IMR-90 (cell line): ENCODE measurements around the gene ACTN1. TPM values are rescaled to one million over a fixed set of nuclear protein-coding genes. Genes with fewer than 3 reads are reported as not detected.

Experiments
- ATAC-seq: fragments of 200-7000 bp; cut with Tn5 transposase; 2 replicates; pipeline ENCODE4 v1.9.1; 2020; ENCODE audit warnings: low read depth, mild to moderate bottlenecking, moderate library complexity
- BruUV-seq: library from RNA; stranded (reverse); fragments of 400-500 nt; replicated peaks from 2 replicates; lab custom pipeline; 2021; lab: Mats Ljungman, UMichigan
- CTCF ChIA-PET: fragments of 300-600 bp; formaldehyde crosslinking; extraction: SDS; loops from one replicate; lab custom pipeline; 2021; ENCODE audit warnings: antibody characterized with exemption; lab: Yijun Ruan, JAX
- POLR2A ChIA-PET: fragments of 300-600 bp; sonication (Branson Sonifier 250); formaldehyde crosslinking; loops from one replicate; lab custom pipeline; 2022; ENCODE audit warnings: antibody characterized with exemption; ENCODE audit not compliant: unreplicated experiment; lab: Charles Lee
- DNase-seq: peaks from one replicate; pipeline ENCODE4 v3.0.0; 2013
- H2AFZ ChIP-seq: replicated peaks from 2 replicates; pipeline ENCODE3; 2013; ENCODE audit warnings: low read length, mild to moderate bottlenecking; ENCODE audit not compliant: poor library complexity
- H2AK5ac ChIP-seq: 2 replicates; pipeline ENCODE4 v1.6.1; 2013; ENCODE audit warnings: low read depth, low read length, inconsistent platforms
- H2AK9ac ChIP-seq: replicated peaks from 2 replicates; pipeline ENCODE3; 2013; ENCODE audit warnings: mild to moderate bottlenecking, low read depth, low read length, moderate library complexity; ENCODE audit not compliant: poor library complexity
- H2BK120ac ChIP-seq: 2 replicates; pipeline ENCODE4 v1.6.1; 2013; ENCODE audit warnings: low read depth, low read length, inconsistent platforms
- H2BK15ac ChIP-seq: 3 replicates; pipeline ENCODE4 v1.6.1; 2013; ENCODE audit warnings: low read depth, low read length, inconsistent platforms
- H2BK20ac ChIP-seq: 2 replicates; pipeline ENCODE4 v1.6.1; 2013; ENCODE audit warnings: low read depth, mild to moderate bottlenecking, inconsistent platforms, low read length, moderate library complexity
- H2BK5ac ChIP-seq: 2 replicates; pipeline ENCODE4 v1.6.1; 2013; ENCODE audit warnings: mild to moderate bottlenecking, low read depth, low read length, inconsistent platforms; ENCODE audit not compliant: poor library complexity, severe bottlenecking
- H3K14ac ChIP-seq: replicated peaks from 2 replicates; pipeline ENCODE4 v1.6.1; 2013; ENCODE audit warnings: low read depth, low read length, inconsistent platforms
- H3K18ac ChIP-seq: 2 replicates; pipeline ENCODE4 v1.6.1; 2013; ENCODE audit warnings: low read depth, low read length, control low read depth
- H3K23ac ChIP-seq: 2 replicates; pipeline ENCODE4 v1.6.1; 2013; ENCODE audit warnings: low read depth, low read length, inconsistent platforms
- H3K27ac ChIP-seq: 2 replicates; pipeline ENCODE4 v1.5.1; 2013; ENCODE audit warnings: mild to moderate bottlenecking, control low read depth, low read length; ENCODE audit not compliant: insufficient read depth
- H3K27me3 ChIP-seq: 2 replicates; pipeline ENCODE4 v1.6.1; 2013; ENCODE audit warnings: low read length; ENCODE audit not compliant: control insufficient read depth, insufficient read depth
- H3K36me3 ChIP-seq: 2 replicates; pipeline ENCODE4 v1.6.1; 2013; ENCODE audit warnings: low read length, mixed read lengths; ENCODE audit not compliant: control insufficient read depth, insufficient read depth
- H3K4ac ChIP-seq: 2 replicates; pipeline ENCODE4 v1.6.1; 2013; ENCODE audit warnings: low read depth, low read length, inconsistent platforms
- H3K4me1 ChIP-seq: 2 replicates; pipeline ENCODE4 v1.6.1; 2013; ENCODE audit warnings: low read length, mixed read lengths; ENCODE audit not compliant: control insufficient read depth, insufficient read depth
- H3K4me2 ChIP-seq: 2 replicates; pipeline ENCODE4 v1.6.1; 2013; ENCODE audit warnings: low read depth, mild to moderate bottlenecking, control low read depth, low read length, moderate library complexity
- H3K4me3 ChIP-seq: 2 replicates; pipeline ENCODE4 v1.5.1; 2013; ENCODE audit warnings: low read depth, mild to moderate bottlenecking, control low read depth, low read length, moderate library complexity; ENCODE audit not compliant: insufficient read depth
- H3K56ac ChIP-seq: 2 replicates; pipeline ENCODE4 v1.6.1; 2013; ENCODE audit warnings: low read length, inconsistent platforms; ENCODE audit not compliant: insufficient read depth; ENCODE audit errors: extremely low read depth
- H3K79me1 ChIP-seq, 2 experiments: 2 replicates each; pipeline ENCODE4 v1.6.1; 2013; ENCODE audit warnings: low read length in 2 of 2, inconsistent platforms in 1 of 2, low read depth in 1 of 2
- H3K9ac ChIP-seq: 2 replicates; pipeline ENCODE4 v1.6.1; 2013; ENCODE audit warnings: low read depth, low read length, control low read depth
- H3K9me1 ChIP-seq: 2 replicates; pipeline ENCODE4 v1.6.1; 2013; ENCODE audit warnings: low read length, inconsistent platforms; ENCODE audit not compliant: insufficient read depth
- H3K9me3 ChIP-seq: 2 replicates; pipeline ENCODE4 v1.6.1; 2013; ENCODE audit warnings: low read length; ENCODE audit not compliant: control insufficient read depth, insufficient read depth
- H4K20me1 ChIP-seq: 2 replicates; pipeline ENCODE4 v1.6.1; 2013; ENCODE audit warnings: low read length, inconsistent platforms; ENCODE audit not compliant: insufficient read depth
- H4K5ac ChIP-seq: 2 replicates; pipeline ENCODE4 v1.6.1; 2013; ENCODE audit warnings: mild to moderate bottlenecking, low read depth, low read length, control low read depth
- H4K8ac ChIP-seq, 2 experiments: 2 replicates each; pipeline ENCODE4 v1.6.1; 2013; ENCODE audit warnings: low read depth in 2 of 2, low read length in 2 of 2, control low read depth in 1 of 2, inconsistent platforms in 1 of 2
- H4K91ac ChIP-seq: 2 replicates; pipeline ENCODE4 v1.6.1; 2013; ENCODE audit warnings: low read depth, low read length, inconsistent platforms; ENCODE audit not compliant: insufficient read depth
- CEBPB ChIP-seq: IDR thresholded peaks from 2 replicates; pipeline ENCODE4 v1.6.1; 2012; ENCODE audit warnings: low read depth, low read length, improper control_type of control experiment
- CHD1 ChIP-seq: IDR thresholded peaks from 2 replicates; pipeline ENCODE4 v1.6.1; 2012; ENCODE audit warnings: low read depth, low read length, improper control_type of control experiment
- FOS ChIP-seq: fragments of 150-350 bp; IDR thresholded peaks from 2 replicates; pipeline ENCODE4 v1.6.1; 2016; ENCODE audit warnings: low read depth, low read length
- MAFK ChIP-seq: IDR thresholded peaks from 2 replicates; pipeline ENCODE4 v1.6.1; 2012; ENCODE audit warnings: low read depth, low read length, improper control_type of control experiment
- MAZ ChIP-seq: IDR thresholded peaks from 2 replicates; pipeline ENCODE4 v1.6.1; 2012; ENCODE audit warnings: low read depth, mild to moderate bottlenecking, low read length, improper control_type of control experiment, moderate library complexity, borderline replicate concordance
- MXI1 ChIP-seq: IDR thresholded peaks from 2 replicates; pipeline ENCODE4 v1.6.1; 2012; ENCODE audit warnings: low read depth, mild to moderate bottlenecking, low read length, moderate library complexity, borderline replicate concordance
- SMC3 ChIP-seq: fragments of 150-350 bp; IDR thresholded peaks from 2 replicates; pipeline ENCODE4 v1.6.1; 2016; ENCODE audit warnings: low read depth, mild to moderate bottlenecking, antibody characterized with exemption, low read length, moderate library complexity
- WGBS, 2 experiments: methylation state at CpG; one replicate each; pipeline versions ENCODE4 v1.1.5 to v1.1.7; 2013; ENCODE audit warnings: missing lambda C conversion rate in 2 of 2; ENCODE audit not compliant: insufficient read length in 1 of 2; ENCODE audit errors: extremely low coverage in 2 of 2; 5-methylcytosine and 5-hydroxymethylcytosine counted together
- dilution Hi-C: fragments of 300-500 bp; cut with HindIII; formaldehyde crosslinking; loops from one replicate; pipeline ENCODE4 v1.14.3; 2018; ENCODE audit warnings: low sequenced_read_pairs; ENCODE audit not compliant: unreplicated experiment
- in situ Hi-C: fragments of 300-500 bp; cut with MboI; formaldehyde crosslinking; loops from 3 replicates; pipeline ENCODE4 v1.14.3; 2019; ENCODE audit warnings: low sequenced_read_pairs, inconsistent platforms, mixed read lengths
- intact Hi-C: fragments of 100-400 bp; cut with micrococcal nuclease; formaldehyde crosslinking; loops from 2 replicates; pipeline ENCODE4 v1.10.0; 2022
- polyA plus RNA-seq, 3 experiments: library from polyadenylated mRNA; depleted of rRNA; stranded (reverse); fragments of >200 nt; gene quantifications; 2 replicates each; pipeline ENCODE4 v1.2.3, GENCODE V29; 2012; ENCODE audit warnings: low replicate concordance in 1 of 3
- total RNA-seq: library from RNA; depleted of rRNA; stranded (reverse); fragments of >200 nt; gene quantifications from 2 replicates; pipeline ENCODE4 v1.2.3, GENCODE V29; 2012

The ACTN1 gene
- total and polyA plus RNA-seq, 2 of the 4 experiments (the other 2 are of a cell fraction), result 684 to 766 TPM

- WGBS, 2 experiments, result no CpG with 5 or more reads among the region's 8 CpGs
- Histone ChIP-seq H2BK20ac (peak overlapping the region; percentile 87), H2AK9ac (peak overlapping the region; percentile 99), H3K36me3 (peaks cover 41% of the 10 kb centered on the region), H3K14ac (peak overlapping the region; percentile 99), H3K27me3 (no peaks in the 10 kb centered on the region), H4K5ac (peak overlapping the region; percentile 99), H4K91ac (peak overlapping the region; percentile 100), H3K27ac (peak overlapping the region; percentile 98), H3K9ac (peak overlapping the region; percentile 100), H3K79me1 (peaks cover 17 to 67% of the 10 kb centered on the region in 2 experiments; a peak in 3 of 4 replicates), H3K23ac (peak overlapping the region; percentile 99), H3K4ac (peak overlapping the region; percentile 99), H3K4me1 (peaks cover 50% of the 10 kb centered on the region), H3K4me3 (peak overlapping the region; percentile 71), H3K9me1 (peaks cover 40% of the 10 kb centered on the region), H4K20me1 (peaks cover 57% of the 10 kb centered on the region), H3K9me3 (no peaks in the 10 kb centered on the region), H3K18ac (peak overlapping the region; percentile 99), H2BK15ac (peak overlapping the region; percentile 98), H4K8ac (peak overlapping the region; percentile 98 to 99), H2BK5ac (peak overlapping the region; percentile 98), H3K4me2 (peak overlapping the region; percentile 97), H2AFZ (peak overlapping the region; percentile 38), H3K56ac (peak overlapping the region; percentile 100), H2BK120ac (peak overlapping the region; percentile 97), H2AK5ac (peak overlapping the region; percentile 99)
- intact Hi-C loops, result loop anchor here (2.0 to 5.0 kb wide), 2 partner anchors 36 to 115 kb away; no protein-coding TSS in a partner anchor
- dilution Hi-C loops, result no loop called here
- POLR2A ChIA-PET, result interaction anchor here (0.6 to 3.4 kb wide), 14 partner anchors 10 to 645 kb away, joined by 3 to 11 read pairs (median 4); no protein-coding TSS in a partner anchor
- in situ Hi-C loops, result no loop called here
- CTCF ChIA-PET, result interaction anchor here (0.6 to 2.3 kb wide), 2 partner anchors 69 to 83 kb away, joined by 4 to 5 read pairs; no protein-coding TSS in a partner anchor
- TF ChIP-seq MXI1, result no peak
- no peak for TF ChIP-seq MAZ
- no peak for TF ChIP-seq CHD1
- TF ChIP-seq MAFK, result no peak
- no peak for TF ChIP-seq FOS
- TF ChIP-seq CEBPB, result no peak
- TF ChIP-seq SMC3, result no peak
- ATAC-seq (peak; percentile 5; the same call in 1 of the 2 replicates), DNase-seq (no peak)
- TSS peak; percentile 35 for BruUV-seq
These were observed 1.9 kb downstream of the ACTN1 start for GRCh38 chr14:68977180-68977717.
